ENCODE measurements around the gene PSD2. TPM values are rescaled to one million over a fixed set of nuclear protein-coding genes. Genes with fewer than 3 reads are reported as not detected.

Gene PSD2
- total and polyA plus RNA-seq, 2 of the 13 experiments (the other 11 are each of a cell fraction or from before 2014, with no cell fraction given): 0.07 TPM; not detected in 1

- TF ChIP-seq, protein P1, sequence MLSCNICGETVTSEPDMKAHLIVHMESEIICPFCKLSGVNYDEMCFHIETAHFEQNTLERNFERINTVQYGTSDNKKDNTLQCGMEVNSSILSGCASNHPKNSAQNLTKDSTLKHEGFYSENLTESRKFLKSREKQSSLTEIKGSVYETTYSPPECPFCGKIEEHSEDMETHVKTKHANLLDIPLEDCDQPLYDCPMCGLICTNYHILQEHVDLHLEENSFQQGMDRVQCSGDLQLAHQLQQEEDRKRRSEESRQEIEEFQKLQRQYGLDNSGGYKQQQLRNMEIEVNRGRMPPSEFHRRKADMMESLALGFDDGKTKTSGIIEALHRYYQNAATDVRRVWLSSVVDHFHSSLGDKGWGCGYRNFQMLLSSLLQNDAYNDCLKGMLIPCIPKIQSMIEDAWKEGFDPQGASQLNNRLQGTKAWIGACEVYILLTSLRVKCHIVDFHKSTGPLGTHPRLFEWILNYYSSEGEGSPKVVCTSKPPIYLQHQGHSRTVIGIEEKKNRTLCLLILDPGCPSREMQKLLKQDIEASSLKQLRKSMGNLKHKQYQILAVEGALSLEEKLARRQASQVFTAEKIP (CRISPR knock-in tag; IDR thresholded peaks at IDR 0.05; ENCODE audit: borderline replicate concordance): no peak
- peak; percentile 74; the same call in 1 of the 2 replicates for TF ChIP-seq ZNF547 (CRISPR knock-in tag; IDR thresholded peaks at IDR 0.05)
- no peak for TF ChIP-seq ZFP82 (CRISPR knock-in tag; IDR thresholded peaks at IDR 0.05; ENCODE audit: borderline replicate concordance)
- TF ChIP-seq NR0B2 (CRISPR knock-in tag; IDR thresholded peaks at IDR 0.05): no peak
- TF ChIP-seq ZNF598 (CRISPR knock-in tag; IDR thresholded peaks at IDR 0.05; ENCODE audit: borderline replicate concordance): no peak; the same call in 1 of the 2 replicates
- no peak for TF ChIP-seq THYN1 (CRISPR knock-in tag; IDR thresholded peaks at IDR 0.05; ENCODE audit: borderline replicate concordance, low read depth)
- TF ChIP-seq ADNP (CRISPR knock-in tag; IDR thresholded peaks at IDR 0.05): no peak
- 0 out of 2 replicates have a peak, but pooled peaks have one; percentile 80 for TF ChIP-seq NFIB (CRISPR knock-in tag; IDR thresholded peaks at IDR 0.05; ENCODE audit: borderline replicate concordance)
- TF ChIP-seq ZBTB42 (CRISPR knock-in tag; IDR thresholded peaks at IDR 0.05): no peak
- TF ChIP-seq ZFP41 (CRISPR knock-in tag; IDR thresholded peaks at IDR 0.05; ENCODE audit: borderline replicate concordance): no peak
- peak; percentile 34; the same call in 1 of the 2 replicates for TF ChIP-seq DMAP1 (CRISPR knock-in tag; IDR thresholded peaks at IDR 0.05)
- TF ChIP-seq ZFP90 (CRISPR knock-in tag; IDR thresholded peaks at IDR 0.05; ENCODE audit: borderline replicate concordance): no peak
- peak; percentile 18; the same call in 1 of the 2 replicates for TF ChIP-seq SP4 (CRISPR knock-in tag; IDR thresholded peaks at IDR 0.05)
- no peak for TF ChIP-seq MXI1 (IDR thresholded peaks at IDR 0.05; ENCODE audit: borderline replicate concordance, low read depth, low read length)
- no peak for TF ChIP-seq ZNF296 (CRISPR knock-in tag; conservative IDR thresholded peaks at IDR 0.05)
- TF ChIP-seq SAP130 (CRISPR knock-in tag; IDR thresholded peaks at IDR 0.05; ENCODE audit: low read depth): no peak
- TF ChIP-seq RBM22 (optimal IDR thresholded peaks at IDR 0.05; ENCODE audit: low read length): no peak
- TF ChIP-seq LBX2 (CRISPR knock-in tag; IDR thresholded peaks at IDR 0.05; ENCODE audit: borderline replicate concordance): no peak
- 0 out of 2 replicates have a peak, but pooled peaks have one; percentile 29 for TF ChIP-seq HOXA5 (CRISPR knock-in tag; IDR thresholded peaks at IDR 0.05)
- no peak for TF ChIP-seq ZNF253 (CRISPR knock-in tag; IDR thresholded peaks at IDR 0.05; ENCODE audit: borderline replicate concordance)
- TF ChIP-seq ZNF614 (CRISPR knock-in tag; IDR thresholded peaks at IDR 0.05; ENCODE audit: borderline replicate concordance): no peak
- TF ChIP-seq ZNF160 (CRISPR knock-in tag; IDR thresholded peaks at IDR 0.05): no peak
- no peak for TF ChIP-seq POLR2AphosphoS5 (IDR thresholded peaks at IDR 0.05; ENCODE audit: low read depth, low read length)
- 0 out of 2 replicates have a peak, but pooled peaks have one; percentile 35 for TF ChIP-seq ZFY (CRISPR knock-in tag; IDR thresholded peaks at IDR 0.05)
- TF ChIP-seq MTA1 (CRISPR knock-in tag; IDR thresholded peaks at IDR 0.05; ENCODE audit: borderline replicate concordance): no peak
Measured at GRCh38 chr5:139787568-139788293, 7.9 kb upstream of the PSD2 start (continued).

Measured in HepG2 (cell line).